ENCODE data around the gene CSF2RB. TPM values are rescaled to one million over a fixed set of nuclear protein-coding genes. Genes with fewer than 3 reads are reported as not detected.

The CSF2RB gene
- total and polyA plus RNA-seq, 2 donors = 4.1 to 5.3 TPM

DNA sequence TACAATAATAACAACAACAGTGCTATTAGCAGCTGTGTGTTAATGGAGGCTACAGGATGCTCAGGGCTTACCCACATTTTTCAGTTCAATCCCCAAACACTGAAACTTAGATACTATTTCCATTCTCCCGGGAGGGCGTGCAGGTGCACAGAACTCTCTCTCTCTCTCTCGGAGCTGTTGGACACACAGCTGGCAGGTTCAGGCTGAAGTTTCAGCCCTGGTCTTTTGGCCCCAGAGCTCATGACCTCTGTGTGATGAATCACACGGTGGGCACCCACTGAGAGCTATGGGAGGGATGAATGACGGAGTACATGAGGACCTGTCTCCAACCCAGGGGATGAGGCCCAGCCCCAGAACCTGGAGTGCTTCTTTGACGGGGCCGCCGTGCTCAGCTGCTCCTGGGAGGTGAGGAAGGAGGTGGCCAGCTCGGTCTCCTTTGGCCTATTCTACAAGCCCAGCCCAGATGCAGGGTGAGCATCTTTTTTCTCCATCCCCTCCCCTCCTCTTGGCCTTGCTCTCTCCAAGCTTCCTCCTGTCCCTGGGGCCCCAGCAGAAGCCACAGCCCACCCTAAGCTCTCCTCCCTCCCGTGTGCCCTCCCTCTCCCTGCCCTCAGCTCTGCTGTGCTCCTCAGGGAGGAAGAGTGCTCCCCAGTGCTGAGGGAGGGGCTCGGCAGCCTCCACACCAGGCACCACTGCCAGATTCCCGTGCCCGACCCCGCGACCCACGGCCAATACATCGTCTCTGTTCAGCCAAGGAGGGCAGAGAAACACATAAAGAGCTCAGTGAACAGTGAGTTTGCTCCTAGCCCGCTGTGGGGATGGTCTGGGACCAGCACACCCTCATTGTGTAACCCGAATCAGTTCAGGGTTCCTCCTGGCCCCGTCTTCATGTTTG, 16.9 kb downstream of the CSF2RB start:
- WGBS = 65% methylated on average over 20 of the region's 20 CpGs
- Histone ChIP-seq H3K4me1 (ENCODE audit: insufficient read depth) (no peaks in the 10 kb centered on the region), H3K27ac (ENCODE audit: low read depth) (no peak overlapping the region), H3K36me3 (ENCODE audit: insufficient read depth) (no peaks in the 10 kb centered on the region), H3K4me3 (ENCODE audit: low read depth, low read length) (no peak overlapping the region)
- DNase-seq (ENCODE audit: extremely low spot score) = no peak

DNA sequence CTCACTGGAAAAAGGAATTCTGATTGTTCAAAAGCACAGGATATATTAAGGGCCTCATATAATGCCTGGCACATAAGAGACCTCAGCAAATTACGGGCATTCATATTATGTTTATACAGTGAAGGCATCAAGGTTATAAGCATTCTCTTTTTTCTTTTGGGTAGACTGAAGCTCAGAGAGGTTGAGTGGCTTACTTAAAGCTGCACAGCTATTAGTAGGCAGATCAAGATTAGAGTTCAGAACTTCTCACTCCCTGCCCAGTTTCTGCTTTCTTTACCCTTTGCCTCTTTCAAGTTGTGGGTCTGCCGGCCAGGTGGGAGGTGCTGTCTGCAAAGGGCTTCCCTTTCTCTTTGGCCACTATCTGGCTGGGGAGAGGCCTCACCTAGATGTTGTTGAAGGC, 18.0 kb downstream of the CSF2RB start:
- H3K4me3 ChIP-seq (ENCODE audit: low read depth, low read length) = no peak overlapping the region
- DNase-seq (ENCODE audit: extremely low spot score) = no peak
- no peaks in the 10 kb centered on the region for H3K4me1 ChIP-seq (ENCODE audit: insufficient read depth)
- no peaks in the 10 kb centered on the region for H3K36me3 ChIP-seq (ENCODE audit: insufficient read depth)
- H3K27ac ChIP-seq (ENCODE audit: low read depth) = no peak overlapping the region
- WGBS = 80% methylated on average over 2 of the region's 2 CpGs

DNA sequence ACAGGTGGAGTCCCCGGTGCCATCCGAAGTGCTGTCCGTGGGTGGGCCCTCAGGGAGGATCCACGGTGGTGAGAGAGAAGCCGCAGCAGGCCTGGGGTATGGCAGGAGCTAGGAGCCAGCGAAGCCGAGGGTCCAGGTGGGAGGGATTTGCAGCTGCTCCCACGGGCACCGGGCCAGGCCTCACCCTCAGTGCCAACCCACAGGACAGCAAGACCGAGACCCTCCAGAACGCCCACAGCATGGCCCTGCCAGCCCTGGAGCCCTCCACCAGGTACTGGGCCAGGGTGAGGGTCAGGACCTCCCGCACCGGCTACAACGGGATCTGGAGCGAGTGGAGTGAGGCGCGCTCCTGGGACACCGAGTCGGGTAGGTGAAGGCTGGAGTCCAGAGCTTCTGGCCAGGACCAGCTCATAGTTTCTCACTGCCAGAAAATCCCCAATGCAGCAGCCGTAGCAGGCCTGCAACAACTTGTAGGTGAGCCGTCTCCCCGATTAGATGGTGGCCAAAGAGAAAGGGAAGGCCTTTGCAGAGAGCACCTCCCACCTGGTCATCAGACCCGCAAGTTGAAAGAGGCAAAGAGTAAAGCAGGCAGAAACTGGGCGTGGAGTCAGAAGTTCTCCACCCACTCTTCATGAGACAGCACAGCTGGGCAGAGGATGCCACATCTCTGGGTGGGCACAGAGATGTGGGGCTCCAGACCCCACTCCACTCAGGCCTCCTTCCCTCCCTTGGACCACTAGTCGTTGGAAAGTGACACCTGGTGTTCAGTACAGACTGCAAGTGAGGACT, 20.4 kb downstream of the CSF2RB start:
- H3K27ac ChIP-seq (ENCODE audit: low read depth) = no peak overlapping the region
- no peak for DNase-seq (ENCODE audit: extremely low spot score)
- H3K4me1 ChIP-seq (ENCODE audit: insufficient read depth) = no peaks in the 10 kb centered on the region
- no peak overlapping the region for H3K4me3 ChIP-seq (ENCODE audit: low read depth, low read length)
- 82% methylated on average over 25 of the region's 25 CpGs for WGBS
- H3K36me3 ChIP-seq (ENCODE audit: insufficient read depth) = no peaks in the 10 kb centered on the region

DNA sequence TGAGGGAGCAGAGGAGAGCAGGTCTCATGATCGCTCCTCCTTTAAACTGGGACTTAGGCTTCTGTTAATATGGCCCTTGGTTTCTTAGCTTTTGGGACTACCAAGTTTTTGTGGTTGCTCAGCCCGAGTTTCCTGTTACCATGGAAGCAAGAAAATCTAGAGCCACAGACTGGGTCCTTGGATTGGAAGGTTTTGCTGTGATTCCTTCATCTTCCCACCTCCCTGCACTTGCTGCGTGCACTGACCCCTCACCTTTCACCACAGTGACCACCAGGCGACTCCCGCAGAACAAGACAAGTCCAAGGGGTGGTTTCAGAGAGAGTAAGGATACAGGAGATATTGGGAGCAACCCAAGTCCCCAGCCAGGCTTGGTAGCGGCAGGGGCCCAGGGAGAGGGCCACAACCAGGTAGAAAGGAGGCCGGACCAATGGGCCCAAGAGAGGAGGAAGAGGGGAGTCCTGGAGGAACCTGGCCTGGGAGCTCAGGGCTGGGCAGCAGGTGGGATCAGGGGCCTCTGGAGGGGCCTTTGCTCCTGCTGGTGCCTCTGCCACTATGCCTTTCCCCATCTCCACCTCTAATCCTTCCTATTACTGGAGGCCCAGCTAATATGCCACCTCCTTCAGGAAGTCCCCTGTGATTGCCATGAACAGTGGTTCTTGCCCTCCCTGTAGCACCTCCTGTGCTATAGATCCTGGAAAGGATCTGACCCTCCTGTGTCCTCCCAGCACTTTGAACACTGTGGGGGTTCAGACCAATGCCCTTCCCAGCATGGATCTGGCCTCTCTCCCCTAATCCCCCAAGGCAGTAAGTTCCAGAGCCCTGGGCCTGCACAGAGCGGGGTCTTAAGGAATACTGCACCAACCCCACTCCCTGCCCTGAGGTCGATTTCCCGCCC, 21.2 kb downstream of the CSF2RB start:
- no peak overlapping the region for H3K4me3 ChIP-seq (ENCODE audit: low read depth, low read length)
- H3K27ac ChIP-seq (ENCODE audit: low read depth) = no peak overlapping the region
- no peaks in the 10 kb centered on the region for H3K4me1 ChIP-seq (ENCODE audit: insufficient read depth)
- DNase-seq (ENCODE audit: extremely low spot score) = no peak
- 88% methylated on average over 10 of the region's 10 CpGs for WGBS
- H3K36me3 ChIP-seq (ENCODE audit: insufficient read depth) = no peaks in the 10 kb centered on the region

DNA sequence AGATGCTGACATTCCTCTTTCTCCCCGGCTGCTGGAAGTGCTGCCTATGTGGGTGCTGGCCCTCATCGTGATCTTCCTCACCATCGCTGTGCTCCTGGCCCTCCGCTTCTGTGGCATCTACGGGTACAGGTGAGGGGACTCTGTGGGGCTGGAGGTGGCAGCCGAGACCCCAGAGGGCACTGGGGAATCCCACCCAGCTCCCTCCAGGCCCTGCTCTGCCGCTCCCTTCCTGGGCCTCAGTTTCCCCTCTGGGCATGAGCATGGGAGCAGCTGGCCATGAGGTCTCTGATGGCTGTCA, 21.8 kb downstream of the CSF2RB start:
- no peak for DNase-seq (ENCODE audit: extremely low spot score)
- WGBS = 85% methylated on average over 7 of the region's 7 CpGs
- H3K36me3 ChIP-seq (ENCODE audit: insufficient read depth) = no peaks in the 10 kb centered on the region
- no peaks in the 10 kb centered on the region for H3K4me1 ChIP-seq (ENCODE audit: insufficient read depth)
- H3K27ac ChIP-seq (ENCODE audit: low read depth) = no peak overlapping the region
- no peak overlapping the region for H3K4me3 ChIP-seq (ENCODE audit: low read depth, low read length)

DNA sequence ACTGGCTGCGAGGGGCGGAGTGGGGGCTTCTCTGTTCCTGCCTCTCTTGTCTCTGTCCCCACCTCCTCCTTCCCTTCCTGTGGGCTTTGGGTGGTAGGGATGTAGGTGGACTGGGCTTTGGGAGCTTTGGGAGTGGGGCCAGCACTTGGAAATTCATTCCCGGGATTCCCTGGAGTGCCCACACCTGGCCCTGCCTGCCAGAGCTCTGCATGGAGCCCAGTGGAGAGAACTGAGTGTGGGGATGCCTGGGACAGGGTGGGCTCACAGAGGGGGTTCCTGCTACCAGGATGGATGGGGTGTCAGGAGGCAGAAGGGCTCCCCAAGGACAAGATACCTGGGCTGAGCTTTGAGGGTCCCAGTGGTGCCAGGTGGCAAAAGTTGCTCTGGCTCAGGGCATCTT, 22.3 kb downstream of the CSF2RB start:
- DNase-seq (ENCODE audit: extremely low spot score) = no peak
- 85% methylated on average over 3 of the region's 3 CpGs for whole genome bisulfite sequencing
- no peaks in the 10 kb centered on the region for H3K36me3 ChIP-seq (ENCODE audit: insufficient read depth)
- H3K27ac ChIP-seq (ENCODE audit: low read depth) = no peak overlapping the region
- no peak overlapping the region for H3K4me3 ChIP-seq (ENCODE audit: low read depth, low read length)
- no peaks in the 10 kb centered on the region for H3K4me1 ChIP-seq (ENCODE audit: insufficient read depth)

DNA sequence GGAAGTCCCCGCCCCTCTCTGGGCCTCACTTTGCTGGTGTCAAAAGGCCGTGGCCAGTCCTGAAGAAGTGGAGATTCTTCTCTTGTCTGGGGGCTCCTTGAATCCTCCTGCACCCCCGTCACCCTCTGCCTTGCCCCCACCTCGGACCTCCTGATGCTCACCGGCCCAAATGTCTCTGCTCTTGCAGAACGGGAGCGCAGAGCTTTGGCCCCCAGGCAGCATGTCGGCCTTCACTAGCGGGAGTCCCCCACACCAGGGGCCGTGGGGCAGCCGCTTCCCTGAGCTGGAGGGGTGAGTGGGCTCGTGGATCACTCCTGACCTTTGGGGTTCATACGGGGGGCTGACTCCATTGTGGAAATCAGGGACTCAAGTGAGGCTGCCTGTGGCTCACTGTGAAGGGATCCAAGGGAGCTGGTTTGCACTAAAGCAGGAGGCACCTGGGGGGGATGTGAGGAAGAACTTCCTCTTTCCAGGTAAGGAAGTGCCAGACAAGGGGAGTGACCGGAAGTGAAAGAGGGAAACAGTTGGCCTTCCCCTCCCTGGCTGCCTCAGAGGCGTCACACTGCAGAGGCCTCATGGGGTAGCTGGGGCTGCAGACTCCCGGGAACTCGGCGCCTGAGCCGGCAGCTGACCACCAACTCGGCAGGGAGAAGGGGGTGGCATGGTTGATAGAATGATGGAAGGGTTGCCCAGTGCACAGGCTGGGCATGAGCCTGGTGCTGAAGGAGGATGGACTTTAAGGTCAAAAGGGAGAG, 23.1 kb downstream of the CSF2RB start:
- H3K36me3 ChIP-seq (ENCODE audit: insufficient read depth) = no peaks in the 10 kb centered on the region
- no peak overlapping the region for H3K4me3 ChIP-seq (ENCODE audit: low read depth, low read length)
- 78% methylated on average over 20 of the region's 20 CpGs for WGBS
- H3K4me1 ChIP-seq (ENCODE audit: insufficient read depth) = no peaks in the 10 kb centered on the region
- no peak for DNase-seq (ENCODE audit: extremely low spot score)
- no peak overlapping the region for H3K27ac ChIP-seq (ENCODE audit: low read depth)

DNA sequence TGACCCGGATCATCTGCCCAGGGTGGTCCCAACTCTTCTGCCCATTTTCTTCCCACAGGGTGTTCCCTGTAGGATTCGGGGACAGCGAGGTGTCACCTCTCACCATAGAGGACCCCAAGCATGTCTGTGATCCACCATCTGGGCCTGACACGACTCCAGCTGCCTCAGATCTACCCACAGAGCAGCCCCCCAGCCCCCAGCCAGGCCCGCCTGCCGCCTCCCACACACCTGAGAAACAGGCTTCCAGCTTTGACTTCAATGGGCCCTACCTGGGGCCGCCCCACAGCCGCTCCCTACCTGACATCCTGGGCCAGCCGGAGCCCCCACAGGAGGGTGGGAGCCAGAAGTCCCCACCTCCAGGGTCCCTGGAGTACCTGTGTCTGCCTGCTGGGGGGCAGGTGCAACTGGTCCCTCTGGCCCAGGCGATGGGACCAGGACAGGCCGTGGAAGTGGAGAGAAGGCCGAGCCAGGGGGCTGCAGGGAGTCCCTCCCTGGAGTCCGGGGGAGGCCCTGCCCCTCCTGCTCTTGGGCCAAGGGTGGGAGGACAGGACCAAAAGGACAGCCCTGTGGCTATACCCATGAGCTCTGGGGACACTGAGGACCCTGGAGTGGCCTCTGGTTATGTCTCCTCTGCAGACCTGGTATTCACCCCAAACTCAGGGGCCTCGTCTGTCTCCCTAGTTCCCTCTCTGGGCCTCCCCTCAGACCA, 24.0 kb downstream of the CSF2RB start:
- Histone ChIP-seq H3K36me3 (ENCODE audit: insufficient read depth) (no peaks in the 10 kb centered on the region), H3K4me1 (ENCODE audit: insufficient read depth) (no peaks in the 10 kb centered on the region), H3K4me3 (ENCODE audit: low read depth, low read length) (no peak overlapping the region), H3K27ac (ENCODE audit: low read depth) (no peak overlapping the region)
- WGBS = 92% methylated on average over 14 of the region's 14 CpGs
- no peak for DNase-seq (ENCODE audit: extremely low spot score)

DNA sequence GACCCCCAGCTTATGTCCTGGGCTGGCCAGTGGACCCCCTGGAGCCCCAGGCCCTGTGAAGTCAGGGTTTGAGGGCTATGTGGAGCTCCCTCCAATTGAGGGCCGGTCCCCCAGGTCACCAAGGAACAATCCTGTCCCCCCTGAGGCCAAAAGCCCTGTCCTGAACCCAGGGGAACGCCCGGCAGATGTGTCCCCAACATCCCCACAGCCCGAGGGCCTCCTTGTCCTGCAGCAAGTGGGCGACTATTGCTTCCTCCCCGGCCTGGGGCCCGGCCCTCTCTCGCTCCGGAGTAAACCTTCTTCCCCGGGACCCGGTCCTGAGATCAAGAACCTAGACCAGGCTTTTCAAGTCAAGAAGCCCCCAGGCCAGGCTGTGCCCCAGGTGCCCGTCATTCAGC, 24.6 kb downstream of the CSF2RB start:
- Histone ChIP-seq H3K4me3 (ENCODE audit: low read depth, low read length) (no peak overlapping the region), H3K4me1 (ENCODE audit: insufficient read depth) (no peaks in the 10 kb centered on the region), H3K27ac (ENCODE audit: low read depth) (no peak overlapping the region), H3K36me3 (ENCODE audit: insufficient read depth) (no peaks in the 10 kb centered on the region)
- no peak for DNase-seq (ENCODE audit: extremely low spot score)
- WGBS = 90% methylated on average over 12 of the region's 12 CpGs

DNA sequence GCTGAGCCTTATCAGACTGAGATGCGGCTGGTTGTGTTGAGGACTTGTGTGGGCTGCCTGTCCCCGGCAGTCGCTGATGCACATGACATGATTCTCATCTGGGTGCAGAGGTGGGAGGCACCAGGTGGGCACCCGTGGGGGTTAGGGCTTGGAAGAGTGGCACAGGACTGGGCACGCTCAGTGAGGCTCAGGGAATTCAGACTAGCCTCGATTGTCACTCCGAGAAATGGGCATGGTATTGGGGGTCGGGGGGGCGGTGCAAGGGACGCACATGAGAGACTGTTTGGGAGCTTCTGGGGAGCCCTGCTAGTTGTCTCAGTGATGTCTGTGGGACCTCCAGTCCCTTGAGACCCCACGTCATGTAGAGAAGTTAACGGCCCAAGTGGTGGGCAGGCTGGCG, 25.5 kb downstream of the CSF2RB start:
- Histone ChIP-seq H3K27ac (ENCODE audit: low read depth) (no peak overlapping the region), H3K4me1 (ENCODE audit: insufficient read depth) (no peaks in the 10 kb centered on the region), H3K4me3 (ENCODE audit: low read depth, low read length) (no peak overlapping the region), H3K36me3 (ENCODE audit: insufficient read depth) (no peaks in the 10 kb centered on the region)
- no peak for DNase-seq (ENCODE audit: extremely low spot score)
- WGBS = 88% methylated on average over 13 of the region's 13 CpGs

DNA sequence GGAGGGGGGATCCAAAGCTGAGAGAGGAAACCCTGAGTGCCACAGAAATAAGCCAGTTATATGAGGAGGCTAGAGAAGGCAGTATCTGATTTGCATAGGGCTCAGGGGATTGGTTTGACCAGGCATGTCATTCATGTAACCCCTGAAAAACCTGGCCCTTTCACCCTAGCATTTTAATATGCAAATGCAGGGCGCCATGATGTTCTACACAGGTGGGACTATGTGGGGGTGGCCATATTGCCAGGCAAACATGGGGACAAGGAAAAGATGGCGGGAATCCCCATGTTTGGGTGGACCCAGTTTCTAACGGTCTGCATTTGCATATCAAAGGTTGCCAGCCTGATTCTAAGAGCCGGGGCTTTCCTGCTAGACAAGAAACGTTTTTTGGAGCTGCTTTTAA, 27.2 kb downstream of the CSF2RB start:
- WGBS = 69% methylated on average over 5 of the region's 5 CpGs
- no peaks in the 10 kb centered on the region for H3K36me3 ChIP-seq (ENCODE audit: insufficient read depth)
- no peak for DNase-seq (ENCODE audit: extremely low spot score)

DNA sequence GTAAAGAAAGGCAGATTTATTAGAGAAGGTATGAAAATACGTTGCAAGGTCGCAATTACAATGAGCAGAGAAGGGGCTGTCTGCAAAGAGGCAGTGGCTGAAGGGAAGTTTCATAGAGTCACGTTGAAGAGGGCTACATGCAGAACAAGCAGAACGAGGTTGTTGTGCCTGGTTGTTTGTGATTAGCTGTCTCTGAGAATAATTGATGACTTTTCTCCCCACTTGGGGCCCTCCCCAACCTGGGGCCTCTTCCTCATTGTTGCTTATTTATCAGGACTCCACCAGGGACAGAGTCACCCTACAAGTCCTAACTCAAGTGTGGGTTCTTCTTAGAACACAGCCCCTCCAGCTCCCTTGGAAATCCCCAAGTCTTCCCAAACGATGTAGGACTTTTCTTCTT, 29.1 kb downstream of the CSF2RB start:
- no peak overlapping the region for H3K4me3 ChIP-seq (ENCODE audit: low read depth, low read length)
- WGBS = 56% methylated on average over 5 of the region's 5 CpGs
- no peaks in the 10 kb centered on the region for H3K4me1 ChIP-seq (ENCODE audit: insufficient read depth)
- no peak for DNase-seq (ENCODE audit: extremely low spot score)
- H3K27ac ChIP-seq (ENCODE audit: low read depth) = no peak overlapping the region
- H3K36me3 ChIP-seq (ENCODE audit: insufficient read depth) = no peaks in the 10 kb centered on the region

More for the DNA sequence above, 27.2 kb downstream of the CSF2RB start:
- H3K4me1 ChIP-seq (ENCODE audit: insufficient read depth) = no peaks in the 10 kb centered on the region
- H3K27ac ChIP-seq (ENCODE audit: low read depth) = no peak overlapping the region
- no peak overlapping the region for H3K4me3 ChIP-seq (ENCODE audit: low read depth, low read length)

Measured in urinary bladder (tissue), 4 donors.